Astrocyte (in vitro differentiated cells and primary cell): Measurements from ENCODE around the gene F8. TPM values are rescaled to one million over a fixed set of nuclear protein-coding genes. Genes with fewer than 3 reads are reported as not detected.
A peak's percentile ranks its signal among the peaks of the same experiment; 100 is the strongest.
"Not testable (repeated sequence)": the region's sequence is repeated elsewhere in the genome, so short reads cannot be mapped to it uniquely, and the experiment has no call there.

Source experiments
- DNase-seq: peaks from one replicate; pipeline ENCODE4 v3.0.0-alpha.2; 2010; ENCODE audit warnings: low read depth
- FAIRE-seq: peaks from 2 replicates; lab custom pipeline; 2011; peaks lifted over from hg19 to GRCh38; lab: Jason Lieb, UNC
- H2AFZ ChIP-seq: 2 replicates; pipeline ENCODE4 v1.6.0; 2012; ENCODE audit warnings: low read depth, low read length, inconsistent platforms
- H3K27ac ChIP-seq: 2 replicates; pipeline ENCODE4 v1.5.1; 2011; ENCODE audit warnings: low read depth, low read length, inconsistent platforms
- H3K27me3 ChIP-seq: 2 replicates; pipeline ENCODE4 v1.6.0; 2011; ENCODE audit warnings: low read length, inconsistent platforms; ENCODE audit not compliant: insufficient read depth
- H3K36me3 ChIP-seq: 2 replicates; pipeline ENCODE4 v1.5.1; 2011; ENCODE audit warnings: low read length, inconsistent platforms; ENCODE audit not compliant: insufficient read depth
- H3K4me1 ChIP-seq: 2 replicates; pipeline ENCODE4 v1.5.1; 2011; ENCODE audit warnings: low read length, inconsistent platforms; ENCODE audit not compliant: insufficient read depth
- H3K4me2 ChIP-seq: 2 replicates; pipeline ENCODE4 v1.6.0; 2012; ENCODE audit warnings: low read length, inconsistent platforms
- H3K4me3 ChIP-seq: 2 replicates; pipeline ENCODE4 v1.5.1; 2011; ENCODE audit warnings: low read depth, mild to moderate bottlenecking, low read length, inconsistent platforms; ENCODE audit not compliant: insufficient read depth
- H3K79me2 ChIP-seq: 2 replicates; pipeline ENCODE4 v1.6.0; 2012; ENCODE audit warnings: mild to moderate bottlenecking, low read length, inconsistent platforms; ENCODE audit not compliant: insufficient read depth
- H3K9ac ChIP-seq: 2 replicates; pipeline ENCODE4 v1.6.0; 2012; ENCODE audit warnings: mild to moderate bottlenecking, low read length, inconsistent platforms
- H3K9me3 ChIP-seq: 2 replicates; pipeline ENCODE4 v1.5.1; 2012; ENCODE audit warnings: low read depth, mild to moderate bottlenecking, low read length, inconsistent platforms; ENCODE audit not compliant: insufficient read depth
- H4K20me1 ChIP-seq: 2 replicates; pipeline ENCODE4 v1.6.0; 2012; ENCODE audit warnings: low read length, inconsistent platforms; ENCODE audit not compliant: insufficient read depth
- H3K27ac Mint-ChIP-seq: one replicate; pipeline ENCODE4 v1.8.0; 2021; ENCODE audit warnings: mild to moderate bottlenecking, mixed read lengths; ENCODE audit not compliant: unreplicated experiment
- H3K27me3 Mint-ChIP-seq: one replicate; pipeline ENCODE4 v1.8.0; 2021; ENCODE audit warnings: low read depth, mixed read lengths; ENCODE audit not compliant: unreplicated experiment
- H3K36me3 Mint-ChIP-seq: one replicate; pipeline ENCODE4 v1.8.0; 2021; ENCODE audit warnings: low read depth, mixed read lengths; ENCODE audit not compliant: unreplicated experiment
- H3K4me1 Mint-ChIP-seq: one replicate; pipeline ENCODE4 v1.8.0; 2021; ENCODE audit warnings: low read depth, mixed read lengths; ENCODE audit not compliant: unreplicated experiment
- H3K4me3 Mint-ChIP-seq: one replicate; pipeline ENCODE4 v1.8.0; 2021; ENCODE audit warnings: mild to moderate bottlenecking, moderate library complexity, mixed read lengths; ENCODE audit not compliant: unreplicated experiment
- H3K9me3 Mint-ChIP-seq: one replicate; pipeline ENCODE4 v1.8.0; 2021; ENCODE audit warnings: mild to moderate bottlenecking, mixed read lengths; ENCODE audit not compliant: unreplicated experiment
- CTCF ChIP-seq: IDR thresholded peaks from 2 replicates; pipeline ENCODE4 v1.5.1; 2011; ENCODE audit warnings: low read depth, mild to moderate bottlenecking, inconsistent platforms, low read length, moderate library complexity; ENCODE audit not compliant: insufficient read depth
- EZH2 ChIP-seq: IDR thresholded peaks from 2 replicates; pipeline ENCODE4 v1.6.1; 2012; ENCODE audit warnings: mild to moderate bottlenecking, low read length, inconsistent platforms; ENCODE audit not compliant: insufficient read depth
- total RNA-seq: library from RNA; stranded (reverse); gene quantifications from 2 replicates; pipeline ENCODE4 v1.2.1, GENCODE V29; 2021

The F8 gene
- total RNA-seq, 1 donor from 2014 or later = 2.5 TPM

GRCh38 chrX:155023907-155024833 lies 1.6 kb upstream of the F8 start:
- Mint-ChIP-seq H3K4me1 (peaks cover 5% of the 10 kb centered on the region), H3K9me3 (no peaks in the 10 kb centered on the region), H3K4me3 (peak overlapping the region; percentile 58), H3K27me3 (no peaks in the 10 kb centered on the region), H3K36me3 (no peaks in the 10 kb centered on the region), H3K27ac (no peak overlapping the region)
- H3K4me2 ChIP-seq = no peak overlapping the region
- FAIRE-seq (no peak), DNase-seq (no peak)
- no peak overlapping the region for H3K4me3 ChIP-seq
- H2AFZ ChIP-seq = no peak overlapping the region
- no peak overlapping the region for H3K27ac ChIP-seq
- peaks cover 12% of the 10 kb centered on the region for H3K79me2 ChIP-seq
- no peaks in the 10 kb centered on the region for H3K9me3 ChIP-seq
- H4K20me1 ChIP-seq = no peaks in the 10 kb centered on the region
- H3K36me3 ChIP-seq = no peaks in the 10 kb centered on the region
- no peak for TF ChIP-seq CTCF
- no peak for TF ChIP-seq EZH2
- peaks cover 3% of the 10 kb centered on the region for H3K4me1 ChIP-seq
- no peaks in the 10 kb centered on the region for H3K27me3 ChIP-seq
- no peak overlapping the region for H3K9ac ChIP-seq

GRCh38 chrX:155020591-155020990 lies 1.9 kb downstream of the F8 start:
- FAIRE-seq = no peak
- Mint-ChIP-seq H3K27me3 (no peaks in the 10 kb centered on the region), H3K4me1 (no peaks in the 10 kb centered on the region), H3K36me3 (no peaks in the 10 kb centered on the region), H3K9me3 (no peaks in the 10 kb centered on the region), H3K27ac (no peak overlapping the region), H3K4me3 (no peak overlapping the region)
- Histone ChIP-seq H3K4me3 (no peak overlapping the region), H3K4me2 (no peak overlapping the region), H2AFZ (no peak overlapping the region), H3K27me3 (no peaks in the 10 kb centered on the region), H3K36me3 (no peaks in the 10 kb centered on the region), H3K27ac (no peak overlapping the region), H3K9me3 (no peaks in the 10 kb centered on the region), H4K20me1 (no peaks in the 10 kb centered on the region), H3K4me1 (no peaks in the 10 kb centered on the region), H3K79me2 (no peaks in the 10 kb centered on the region), H3K9ac (no peak overlapping the region)
- DNase-seq = no peak
- TF ChIP-seq CTCF = no peak
- TF ChIP-seq EZH2 = no peak

GRCh38 chrX:155009994-155010472 lies 12.5 kb downstream of the F8 start:
- no peaks in the 10 kb centered on the region for H3K27me3 Mint-ChIP-seq
- Histone ChIP-seq H2AFZ (no peak overlapping the region), H3K4me1 (no peaks in the 10 kb centered on the region), H3K27me3 (no peaks in the 10 kb centered on the region), H3K27ac (no peak overlapping the region), H4K20me1 (no peaks in the 10 kb centered on the region), H3K4me3 (no peak overlapping the region), H3K79me2 (no peaks in the 10 kb centered on the region), H3K36me3 (no peaks in the 10 kb centered on the region), H3K9me3 (no peaks in the 10 kb centered on the region), H3K4me2 (no peak overlapping the region), H3K9ac (no peak overlapping the region)
- H3K36me3 Mint-ChIP-seq = no peaks in the 10 kb centered on the region
- no peaks in the 10 kb centered on the region for H3K4me1 Mint-ChIP-seq
- H3K27ac Mint-ChIP-seq = no peak overlapping the region
- FAIRE-seq = no peak
- H3K9me3 Mint-ChIP-seq = peaks cover 2% of the 10 kb centered on the region
- TF ChIP-seq EZH2 (no peak), CTCF (no peak)
- no peak overlapping the region for H3K4me3 Mint-ChIP-seq
- no peak for DNase-seq

- H3K27me3 Mint-ChIP-seq, DNase-seq, H2AFZ ChIP-seq, H3K9me3 ChIP-seq, H3K4me1 Mint-ChIP-seq, H3K4me3 ChIP-seq, H3K27me3 ChIP-seq, H3K27ac ChIP-seq, H3K79me2 ChIP-seq, H3K36me3 Mint-ChIP-seq, H3K4me1 ChIP-seq, H3K36me3 ChIP-seq, H3K4me2 ChIP-seq, FAIRE-seq, H3K4me3 Mint-ChIP-seq, H4K20me1 ChIP-seq, H3K27ac Mint-ChIP-seq, H3K9ac ChIP-seq, H3K9me3 Mint-ChIP-seq: not testable (repeated sequence)
Measured at GRCh38 chrX:155008578-155008977, 13.9 kb downstream of the F8 start.
